HG03135 (cell line): ENCODE results near the gene SNX21.
A peak's percentile ranks its signal among the peaks of the same experiment; 100 is the strongest.
"Not testable (repeated sequence)": the region's sequence is repeated elsewhere in the genome, so short reads cannot be mapped to it uniquely, and the experiment has no call there.

Experiments
- ATAC-seq: cut with Tn5 transposase; IDR thresholded peaks from one replicate; pipeline ENCODE4 v1.9.1; 2021; ENCODE audit warnings: mild to moderate bottlenecking, moderate library complexity; ENCODE audit not compliant: unreplicated experiment

The SNX21 gene

DNA sequence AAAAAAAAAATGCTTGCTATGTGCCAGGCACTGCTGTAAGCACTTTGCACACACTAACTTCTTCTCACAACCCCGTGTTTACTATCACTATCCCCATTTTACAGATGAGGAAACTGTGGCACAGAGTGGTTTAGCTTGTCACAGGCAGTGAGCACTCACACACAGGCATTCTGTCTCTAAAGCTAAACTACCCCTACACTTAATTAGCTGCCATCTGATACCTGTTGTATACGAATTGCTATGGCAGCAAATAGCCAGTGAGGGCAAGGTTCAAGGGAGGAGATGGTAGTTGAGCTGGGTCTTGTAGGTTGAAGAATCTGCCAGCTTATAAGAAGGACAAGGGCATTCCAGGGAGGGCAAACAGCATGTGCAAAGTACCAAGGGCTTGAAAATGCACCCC lies 11.7 kb upstream of the SNX21 start:
- ATAC-seq, result no peak

GRCh38 chr20:45822857-45823256 lies 10.7 kb upstream of the SNX21 start:
- no peak for ATAC-seq

DNA sequence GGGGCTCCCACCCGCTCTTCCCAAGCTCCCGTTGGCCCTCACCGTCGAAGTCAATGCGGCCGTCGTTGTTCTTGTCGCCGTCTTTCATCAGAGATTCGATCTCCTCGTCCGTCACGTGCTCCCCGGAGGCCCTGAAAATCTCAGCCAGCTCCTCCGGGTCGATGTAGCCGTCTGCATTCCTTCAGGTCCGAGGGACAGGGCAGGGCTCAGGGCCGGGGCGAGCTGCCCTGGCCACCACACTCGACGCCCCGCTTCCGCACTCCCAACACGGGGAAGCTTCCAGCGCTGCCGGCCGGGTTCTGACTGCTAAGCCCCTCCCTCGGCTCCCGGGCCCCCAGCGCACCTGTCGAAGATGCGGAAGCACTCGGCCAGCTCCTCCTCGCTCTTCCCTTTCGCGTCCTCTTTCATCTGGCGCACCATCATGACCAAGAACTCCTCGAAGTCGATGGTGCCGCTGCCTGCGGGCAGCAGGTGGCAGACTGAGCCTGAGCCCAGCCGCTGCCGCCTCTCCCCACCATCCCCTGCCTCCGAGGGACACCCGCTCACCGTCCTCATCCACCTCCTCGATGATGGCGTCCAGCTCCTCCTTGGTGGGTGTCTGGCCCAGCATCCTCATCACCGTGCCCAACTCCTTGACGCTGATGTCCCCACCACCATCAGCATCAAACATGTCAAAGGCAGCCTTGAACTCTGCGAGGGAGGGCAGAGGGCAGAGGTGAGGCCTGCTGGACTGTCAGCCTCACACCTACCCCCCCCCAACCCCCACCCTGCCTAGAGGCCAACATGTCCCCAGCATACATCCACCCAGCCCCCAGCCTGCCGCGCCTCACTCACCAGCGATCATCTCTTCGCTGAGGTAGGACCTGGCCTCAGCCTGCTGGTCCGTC lies 9.4 kb upstream of the SNX21 start:
- ATAC-seq, result no peak

- no peak for ATAC-seq
These were observed 7.1 kb upstream of the SNX21 start for GRCh38 chr20:45826381-45827019.

GRCh38 chr20:45827030-45827652 lies 6.5 kb upstream of the SNX21 start, which contains the start of gene TNNC2:
TSS of gene TNNC2 (minus strand) at chr20:45827312. CDS start at chr20:45827248, 64 bp downstream.
- ATAC-seq, result no peak

DNA sequence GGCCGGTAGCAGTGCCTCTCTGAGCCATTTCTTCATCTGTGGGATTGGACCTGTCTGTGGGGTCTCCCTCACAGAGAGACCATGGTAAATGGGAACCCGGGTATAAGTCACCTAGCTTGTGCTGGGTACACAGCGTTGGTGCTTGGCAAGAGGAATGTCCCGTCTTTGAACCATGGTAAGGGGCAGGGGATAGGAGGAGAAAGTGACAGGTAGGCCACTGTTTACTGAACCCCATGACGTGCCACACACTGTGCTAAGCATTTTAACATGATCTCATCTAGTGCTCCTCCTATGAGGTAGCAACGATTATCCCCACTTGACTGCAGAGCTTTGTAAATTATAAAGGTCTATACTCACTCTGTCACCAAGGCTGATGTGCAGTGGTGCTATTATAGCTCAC lies 5.9 kb upstream of the SNX21 start:
- no peak for ATAC-seq

DNA sequence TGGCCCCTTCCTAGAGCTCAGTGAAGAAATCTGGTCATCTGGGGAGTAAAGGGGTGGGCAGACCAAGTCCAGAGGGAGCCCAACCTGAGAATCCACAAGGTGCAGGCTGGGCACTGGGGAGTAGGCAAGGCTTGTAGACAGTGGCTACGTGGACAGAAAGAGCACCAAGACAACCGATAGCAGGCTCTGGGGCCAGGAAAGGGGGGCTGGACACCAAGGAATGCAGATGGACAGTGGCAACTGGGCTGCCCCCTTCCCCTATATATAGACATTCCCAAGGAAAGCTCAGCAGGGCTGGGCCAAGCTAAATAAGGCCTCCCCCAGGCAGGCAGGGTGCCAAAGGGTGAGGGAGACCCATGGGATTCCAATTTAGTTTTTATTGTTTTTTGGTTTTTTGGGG lies 5.0 kb upstream of the SNX21 start:
- ATAC-seq, result no peak

DNA sequence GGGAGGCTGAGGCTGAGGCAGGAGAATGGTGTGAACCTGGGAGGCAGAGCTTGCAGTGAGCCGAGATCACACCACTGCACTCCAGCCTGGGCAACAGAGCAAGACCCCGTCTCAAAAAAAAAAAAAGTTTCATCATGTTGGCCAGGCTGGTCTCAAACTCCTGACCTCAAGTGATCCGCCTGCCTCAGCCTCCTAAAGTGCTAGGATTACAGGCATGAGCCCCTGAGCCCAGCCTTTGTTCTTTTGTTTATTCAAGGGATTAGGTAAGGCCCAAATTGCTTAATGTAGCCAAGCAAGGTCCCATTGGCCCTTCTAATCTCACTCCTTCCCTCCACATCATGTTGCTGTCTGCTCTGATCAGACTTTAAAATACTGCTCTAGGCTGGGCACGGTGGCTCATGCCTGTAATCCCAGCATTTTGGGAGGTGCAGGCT lies 3.9 kb upstream of the SNX21 start:
- not testable (repeated sequence) for ATAC-seq

DNA sequence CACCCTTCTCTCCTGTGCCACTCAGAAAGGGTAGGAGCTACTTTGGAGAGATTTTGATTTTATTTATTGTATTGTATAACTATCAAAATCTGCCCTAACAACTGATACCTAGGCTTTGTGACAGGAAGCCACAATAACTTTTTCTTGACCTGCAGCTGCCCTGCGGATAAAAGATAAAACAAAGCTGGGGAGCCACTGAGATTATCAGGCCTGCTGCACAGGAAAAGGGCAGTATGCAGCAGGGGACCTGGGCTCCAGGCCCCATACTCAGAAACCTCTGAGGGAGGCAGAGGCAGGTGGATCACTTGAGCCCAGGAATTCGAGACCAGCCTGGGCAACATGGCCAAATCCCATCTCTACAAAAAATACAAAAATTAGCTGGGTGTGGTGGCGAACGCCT lies 980 bp upstream of the SNX21 start:
- no peak for ATAC-seq

DNA sequence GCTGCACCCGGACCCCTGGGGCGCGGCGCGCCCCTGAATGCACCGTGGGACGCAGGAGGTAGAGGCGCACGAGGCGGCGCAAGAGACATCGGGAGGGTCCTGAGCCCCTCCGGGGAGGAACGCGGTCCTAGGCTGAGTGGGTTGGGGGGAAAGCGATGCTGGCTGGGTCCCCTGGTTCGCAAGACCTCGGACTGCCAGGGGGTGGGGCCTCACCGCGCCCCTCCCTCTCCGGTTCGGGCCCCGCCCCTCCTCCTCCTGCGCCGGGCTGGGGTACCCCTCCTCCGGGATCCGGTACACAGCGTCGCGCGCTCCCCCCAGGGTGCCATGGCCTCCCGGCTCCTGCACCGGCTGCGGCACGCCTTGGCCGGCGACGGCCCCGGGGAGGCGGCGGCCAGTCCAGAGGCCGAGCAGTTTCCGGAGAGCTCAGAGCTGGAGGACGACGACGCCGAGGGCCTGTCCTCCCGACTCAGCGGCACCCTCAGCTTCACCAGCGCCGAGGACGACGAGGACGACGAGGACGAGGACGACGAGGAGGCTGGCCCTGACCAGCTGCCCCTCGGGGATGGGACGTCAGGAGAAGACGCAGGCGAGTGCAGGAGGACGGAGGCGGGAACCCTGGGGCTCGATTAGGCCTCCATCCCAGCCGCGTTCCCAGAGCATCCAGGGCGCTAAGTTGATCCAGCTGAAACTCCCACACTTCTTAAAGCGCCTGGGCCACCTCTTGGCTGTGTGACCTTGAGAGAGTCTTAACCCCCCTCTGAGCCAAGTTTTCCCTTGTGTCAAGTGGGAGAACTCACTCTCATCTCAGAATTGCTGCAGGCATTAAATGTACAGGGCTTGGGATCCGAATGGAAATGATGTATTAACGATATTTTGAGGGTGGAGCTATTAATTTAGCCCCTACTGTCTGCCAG lies 541 bp downstream of the SNX21 start:
- no peak for ATAC-seq

- ATAC-seq, result no peak
These were observed 1.2 kb downstream of the SNX21 start for GRCh38 chr20:45834797-45835161.

DNA sequence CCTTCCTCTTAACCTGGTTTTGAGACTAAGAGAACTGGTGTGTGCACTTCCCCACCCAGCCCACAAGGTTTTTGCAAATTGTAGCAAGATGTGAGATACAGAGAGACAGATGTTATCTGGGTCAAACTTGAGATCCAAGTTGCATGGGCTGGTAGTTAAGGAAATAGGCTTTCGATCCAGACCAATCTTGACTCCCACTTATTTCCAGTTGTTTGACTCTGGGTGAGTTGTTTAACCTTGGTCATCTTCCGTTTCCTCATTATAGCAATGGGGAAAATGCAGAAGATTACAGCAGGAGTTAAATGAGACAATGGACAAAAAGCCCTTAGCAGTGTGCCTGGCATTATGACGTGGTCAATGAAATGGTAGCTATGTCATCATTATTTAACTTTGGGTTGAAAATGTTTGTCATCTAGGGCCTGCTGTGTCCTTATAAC lies 1.7 kb downstream of the SNX21 start:
- ATAC-seq, result no peak

DNA sequence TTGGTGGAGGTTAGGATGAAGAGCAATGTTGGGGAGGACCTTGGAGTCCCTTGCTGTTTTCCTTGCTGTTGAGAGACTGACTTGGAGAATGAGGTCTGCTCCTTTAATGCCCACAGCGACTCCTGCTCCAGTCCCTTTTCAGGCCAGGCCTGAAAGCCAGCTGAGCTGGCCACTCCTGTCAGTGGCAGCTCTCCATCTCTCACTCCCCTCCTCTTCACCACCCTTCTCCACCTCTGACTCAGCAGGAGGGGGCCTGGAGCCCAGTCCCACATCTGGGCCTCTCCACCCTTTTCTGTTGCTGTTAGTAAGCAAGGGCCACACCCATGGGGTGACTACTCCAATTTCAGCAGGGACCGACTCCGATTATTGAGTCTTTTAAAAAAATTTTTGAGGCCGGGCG lies 2.2 kb downstream of the SNX21 start:
- ATAC-seq, result no peak

DNA sequence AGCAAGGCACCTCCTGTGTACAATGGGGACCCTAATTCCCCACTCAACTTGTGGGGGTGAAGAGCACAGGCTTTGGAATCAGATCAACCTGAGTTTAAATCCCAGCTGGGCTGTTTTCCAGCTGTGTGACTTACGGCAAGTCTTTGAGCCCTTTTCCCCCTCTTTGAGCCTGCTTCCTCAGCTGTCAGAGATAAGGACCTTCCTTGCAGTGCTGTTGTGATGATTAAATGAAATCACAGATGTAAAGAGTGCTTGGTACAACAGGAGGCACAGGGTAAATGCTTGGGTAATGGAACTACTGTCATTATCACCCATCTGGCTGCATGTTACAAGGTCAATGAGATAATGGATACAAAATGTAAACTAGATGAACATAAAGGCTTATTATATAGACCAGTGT lies 3.2 kb downstream of the SNX21 start:
- no peak for ATAC-seq

GRCh38 chr20:45840700-45841198 lies 7.2 kb downstream of the SNX21 start:
- ATAC-seq, result no peak

GRCh38 chr20:45841407-45842129 lies 8.0 kb downstream of the SNX21 start:
- no peak for ATAC-seq

- peak; percentile 60 for ATAC-seq
These were observed 8.7 kb downstream of the SNX21 start for GRCh38 chr20:45842169-45842812.

DNA sequence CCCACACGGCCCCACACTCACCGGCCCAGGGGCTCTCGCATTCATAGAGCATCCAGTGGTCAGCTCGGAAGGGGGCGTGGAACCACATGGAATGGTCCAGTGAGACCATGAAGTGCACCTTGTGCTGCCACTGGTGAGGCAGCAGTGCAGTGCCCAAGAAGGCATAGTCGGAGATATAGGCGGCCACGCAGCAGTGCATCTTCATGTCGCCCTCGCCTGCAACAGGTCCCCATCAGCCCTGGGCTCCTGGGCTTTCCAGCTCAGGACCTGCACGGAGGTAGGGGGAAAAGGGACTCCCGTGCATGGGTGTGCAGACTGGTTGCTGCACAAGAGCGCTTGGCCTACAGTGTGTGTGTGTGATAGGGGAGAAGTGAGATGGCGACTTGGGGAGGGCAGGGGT lies 9.9 kb downstream of the SNX21 start:
- ATAC-seq, result no peak

DNA sequence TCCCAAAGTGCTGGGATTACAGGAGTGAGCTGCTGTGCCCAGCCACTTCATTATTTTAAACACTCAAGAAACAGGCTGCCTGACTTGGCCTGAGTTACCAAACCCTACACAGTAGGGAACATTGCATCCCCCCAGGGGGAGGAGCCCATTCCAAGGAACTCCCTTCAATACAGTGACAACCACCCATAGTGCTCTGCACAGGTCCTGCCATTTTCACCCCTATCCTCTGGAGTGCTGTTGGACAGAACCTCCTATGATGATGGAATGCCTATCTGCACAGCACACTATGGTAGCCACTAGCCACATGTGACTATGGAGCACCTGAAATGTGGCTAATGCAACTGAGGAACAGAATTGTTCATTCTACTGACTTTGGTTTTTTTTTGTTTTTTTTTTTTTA lies 11.9 kb downstream of the SNX21 start:
- no peak for ATAC-seq
